ENCODE data around the gene CXADR. TPM values are rescaled to one million over a fixed set of nuclear protein-coding genes. Genes with fewer than 3 reads are reported as not detected.
"Not testable (repeated sequence)": the region's sequence is repeated elsewhere in the genome, so short reads cannot be mapped to it uniquely, and the experiment has no call there.

CXADR gene
- total RNA-seq, 1 donor from 2014 or later = not detected

GRCh38 chr21:17469727-17470126 lies 43.1 kb upstream of the CXADR start:
- no peak for DNase-seq
- POLR2A ChIA-PET = no interaction called here
- CTCF ChIA-PET = no interaction called here
- ATAC-seq (ENCODE audit: low read depth) = no peak
- Mint-ChIP-seq H3K4me1 (no peaks in the 10 kb centered on the region), H3K27ac (no peak overlapping the region), H3K4me3 (no peak overlapping the region), H3K36me3 (ENCODE audit: low read depth) (no peaks in the 10 kb centered on the region), H3K9me3 (no peaks in the 10 kb centered on the region), H3K27me3 (no peaks in the 10 kb centered on the region)
- intact Hi-C loops (cut with micrococcal nuclease) = no loop called here
- TF ChIP-seq CTCF (IDR thresholded peaks at IDR 0.05) = no peak

- intact Hi-C loops (cut with micrococcal nuclease) = no loop called here
- Mint-ChIP-seq H3K27ac (no peak overlapping the region), H3K4me3 (no peak overlapping the region), H3K9me3 (no peaks in the 10 kb centered on the region), H3K4me1 (no peaks in the 10 kb centered on the region), H3K36me3 (ENCODE audit: low read depth) (no peaks in the 10 kb centered on the region), H3K27me3 (no peaks in the 10 kb centered on the region)
- CTCF ChIA-PET = no interaction called here
- POLR2A ChIA-PET = no interaction called here
- TF ChIP-seq CTCF (IDR thresholded peaks at IDR 0.05) = no peak
- ATAC-seq (ENCODE audit: low read depth) = no peak
- DNase-seq = no peak
Observed at GRCh38 chr21:17472182-17472581, 40.7 kb upstream of the CXADR start.

GRCh38 chr21:17472592-17473271 lies 40.1 kb upstream of the CXADR start:
- Mint-ChIP-seq H3K4me3 (no peak overlapping the region), H3K4me1 (no peaks in the 10 kb centered on the region), H3K9me3 (no peaks in the 10 kb centered on the region), H3K27ac (no peak overlapping the region), H3K27me3 (no peaks in the 10 kb centered on the region), H3K36me3 (ENCODE audit: low read depth) (no peaks in the 10 kb centered on the region)
- DNase-seq = no peak
- no peak for TF ChIP-seq CTCF (IDR thresholded peaks at IDR 0.05)
- POLR2A ChIA-PET = no interaction called here
- intact Hi-C loops (cut with micrococcal nuclease) = no loop called here
- no peak for ATAC-seq (ENCODE audit: low read depth)
- CTCF ChIA-PET = no interaction called here

- CTCF ChIA-PET = no interaction called here
- intact Hi-C loops (cut with micrococcal nuclease) = no loop called here
- Mint-ChIP-seq H3K27me3 (no peaks in the 10 kb centered on the region), H3K9me3 (no peaks in the 10 kb centered on the region), H3K36me3 (ENCODE audit: low read depth) (no peaks in the 10 kb centered on the region), H3K4me3 (no peak overlapping the region), H3K27ac (no peak overlapping the region), H3K4me1 (no peaks in the 10 kb centered on the region)
- DNase-seq = no peak
- no peak for TF ChIP-seq CTCF (IDR thresholded peaks at IDR 0.05)
- POLR2A ChIA-PET = no interaction called here
- ATAC-seq (ENCODE audit: low read depth) = no peak
Observed at GRCh38 chr21:17476006-17476405, 36.8 kb upstream of the CXADR start.

GRCh38 chr21:17478156-17478555 lies 34.7 kb upstream of the CXADR start:
- POLR2A ChIA-PET; DNase-seq; H3K36me3 Mint-ChIP-seq (ENCODE audit: low read depth); H3K9me3 Mint-ChIP-seq; ATAC-seq (ENCODE audit: low read depth); intact Hi-C loops (cut with micrococcal nuclease); H3K27ac Mint-ChIP-seq; H3K4me1 Mint-ChIP-seq; H3K27me3 Mint-ChIP-seq; CTCF ChIA-PET; H3K4me3 Mint-ChIP-seq: not testable (repeated sequence)

GRCh38 chr21:17479606-17480005 lies 33.2 kb upstream of the CXADR start:
- Mint-ChIP-seq H3K36me3 (ENCODE audit: low read depth) (no peaks in the 10 kb centered on the region), H3K9me3 (no peaks in the 10 kb centered on the region), H3K4me1 (no peaks in the 10 kb centered on the region), H3K4me3 (no peak overlapping the region), H3K27ac (no peak overlapping the region), H3K27me3 (no peaks in the 10 kb centered on the region)
- POLR2A ChIA-PET = no interaction called here
- intact Hi-C loops (cut with micrococcal nuclease) = no loop called here
- DNase-seq = no peak
- TF ChIP-seq CTCF (IDR thresholded peaks at IDR 0.05) = no peak
- CTCF ChIA-PET = no interaction called here
- ATAC-seq (ENCODE audit: low read depth) = no peak
